T-cell (primary cell): ENCODE measurements around the gene FHL2. TPM values are rescaled to one million over a fixed set of nuclear protein-coding genes. Genes with fewer than 3 reads are reported as not detected.

Source experiments
- ATAC-seq, 4 experiments: fragments of 200-7000 bp in 3 of 4; fragments of 150-1000 bp in 1 of 4; cut with Tn5 transposase; replicated peaks in 1 of 4; 1 replicate in 3 of 4; 2 replicates in 1 of 4; pipeline ENCODE4 v1.10.0; 2021; ENCODE audit warnings: moderate library complexity in 3 of 4, mild to moderate bottlenecking in 2 of 4, moderate number of reproducible peaks in 1 of 4
- CTCF ChIA-PET, 2 donors: fragments of 300-600 bp; sonication (Branson Sonifier 250); formaldehyde crosslinking; loops; one replicate each; lab custom pipeline; 2022; ENCODE audit warnings: antibody characterized with exemption in 2 of 2; lab: Charles Lee
- POLR2A ChIA-PET, 2 donors: fragments of 300-600 bp; sonication (Branson Sonifier 250); formaldehyde crosslinking; loops; one replicate each; lab custom pipeline; 2022; ENCODE audit warnings: antibody characterized with exemption in 2 of 2; lab: Charles Lee
- DNase-seq, 35 experiments: peaks; one replicate each; pipeline versions ENCODE4 v3.0.0 to v3.0.0-alpha.2; 2013 to 2023
- H3K27ac ChIP-seq: one replicate; pipeline ENCODE4 v1.5.1; 2013; ENCODE audit warnings: low read length
- H3K27me3 ChIP-seq, 2 experiments: replicated peaks in 1 of 2; 1 replicate in 1 of 2; 2 replicates in 1 of 2; pipeline versions ENCODE4 v1.6.1 to v1.7.0; 2013; ENCODE audit warnings: low read length in 1 of 2, mixed read lengths in 1 of 2; ENCODE audit not compliant: control insufficient read depth in 2 of 2, insufficient read depth in 2 of 2; ENCODE audit errors: extremely low read depth in 1 of 2
- H3K36me3 ChIP-seq, 2 donors: 1 replicate in 1 of 2; 2 replicates in 1 of 2; pipeline versions ENCODE4 v1.6.1 to v1.7.0; 2013; ENCODE audit warnings: low read length in 1 of 2; ENCODE audit not compliant: control insufficient read depth in 2 of 2, insufficient read depth in 1 of 2; ENCODE audit errors: extremely low read depth in 1 of 2
- H3K4me1 ChIP-seq, 2 experiments: 1 replicate in 1 of 2; 2 replicates in 1 of 2; pipeline versions ENCODE4 v1.6.1 to v1.7.0; 2013; ENCODE audit warnings: low read length in 2 of 2, mixed read lengths in 1 of 2; ENCODE audit not compliant: insufficient read depth in 2 of 2, control insufficient read depth in 1 of 2; ENCODE audit errors: extremely low read depth in 1 of 2
- H3K4me3 ChIP-seq, 2 donors: 1 replicate in 1 of 2; 2 replicates in 1 of 2; pipeline versions ENCODE4 v1.5.1 to v1.7.0; 2013; ENCODE audit warnings: mild to moderate bottlenecking in 2 of 2, low read length in 1 of 2, moderate library complexity in 1 of 2; ENCODE audit not compliant: control insufficient read depth in 1 of 2; ENCODE audit errors: extremely low read depth in 1 of 2
- H3K9me3 ChIP-seq: 2 replicates; pipeline ENCODE4 v1.7.0; 2013
- H3K27ac Mint-ChIP-seq, 2 donors: one replicate each; pipeline ENCODE4 v1.8.0; 2020 to 2021; ENCODE audit warnings: mild to moderate bottlenecking in 2 of 2, mixed read lengths in 2 of 2
- H3K27me3 Mint-ChIP-seq, 2 donors: one replicate each; pipeline ENCODE4 v1.8.0; 2021 to 2022; ENCODE audit warnings: mixed read lengths in 2 of 2
- H3K36me3 Mint-ChIP-seq: one replicate; pipeline ENCODE4 v1.8.0; 2021; ENCODE audit warnings: mixed read lengths
- H3K4me1 Mint-ChIP-seq, 3 donors: one replicate each; pipeline ENCODE4 v1.8.0; 2020 to 2022; ENCODE audit warnings: mixed read lengths in 3 of 3, mild to moderate bottlenecking in 1 of 3
- H3K4me3 Mint-ChIP-seq, 3 donors: one replicate each; pipeline ENCODE4 v1.8.0; 2020 to 2022; ENCODE audit warnings: mild to moderate bottlenecking in 3 of 3, mixed read lengths in 3 of 3, moderate library complexity in 3 of 3
- H3K9me3 Mint-ChIP-seq, 3 donors: one replicate each; pipeline ENCODE4 v1.8.0; 2020 to 2022; ENCODE audit warnings: mixed read lengths in 3 of 3
- WGBS: methylation state at CpG from one replicate; pipeline ENCODE4 v1.1.5; 2013; ENCODE audit warnings: missing lambda C conversion rate; ENCODE audit not compliant: insufficient coverage; 5-methylcytosine and 5-hydroxymethylcytosine counted together
- total RNA-seq, 35 experiments: library from RNA in 6 of 35; stranded (reverse) in 6 of 35; fragments of 120-200 nt in 1 of 35; gene quantifications; one replicate each; pipeline versions ENCODE4 v1.2.1 to v1.2.4 and lab custom pipeline; 2013 to 2026

FHL2 gene
- total RNA-seq, 5 donors from 2014 or later (not counting 1 experiment from before 2014, with no cell fraction given) = 0.56 to 1.2 (median 1.1) TPM

- Histone ChIP-seq H3K9me3 (no peaks in the 10 kb centered on the region), H3K4me1 (no peaks in the 10 kb centered on the region), H3K27ac (no peak overlapping the region), H3K36me3 (no peaks in the 10 kb centered on the region), H3K4me3 (no peak overlapping the region), H3K27me3 (peaks cover 0 to 15% of the 10 kb centered on the region in 2 experiments)
- no peak for DNase-seq
- 74% methylated on average over 6 of the region's 6 CpGs for WGBS
- CTCF ChIA-PET = no interaction called here
- Mint-ChIP-seq H3K27ac (no peak overlapping the region), H3K4me1 (peaks cover 0 to 8% (median 8%) of the 10 kb centered on the region in 3 donors), H3K4me3 (no peak overlapping the region), H3K36me3 (no peaks in the 10 kb centered on the region), H3K27me3 (peaks cover 17 to 46% of the 10 kb centered on the region in 2 donors), H3K9me3 (no peaks in the 10 kb centered on the region)
- ATAC-seq = no peak
- POLR2A ChIA-PET = no interaction called here
These were observed 10.9 kb upstream of the FHL2 start for GRCh38 chr2:105409717-105410116.

DNA sequence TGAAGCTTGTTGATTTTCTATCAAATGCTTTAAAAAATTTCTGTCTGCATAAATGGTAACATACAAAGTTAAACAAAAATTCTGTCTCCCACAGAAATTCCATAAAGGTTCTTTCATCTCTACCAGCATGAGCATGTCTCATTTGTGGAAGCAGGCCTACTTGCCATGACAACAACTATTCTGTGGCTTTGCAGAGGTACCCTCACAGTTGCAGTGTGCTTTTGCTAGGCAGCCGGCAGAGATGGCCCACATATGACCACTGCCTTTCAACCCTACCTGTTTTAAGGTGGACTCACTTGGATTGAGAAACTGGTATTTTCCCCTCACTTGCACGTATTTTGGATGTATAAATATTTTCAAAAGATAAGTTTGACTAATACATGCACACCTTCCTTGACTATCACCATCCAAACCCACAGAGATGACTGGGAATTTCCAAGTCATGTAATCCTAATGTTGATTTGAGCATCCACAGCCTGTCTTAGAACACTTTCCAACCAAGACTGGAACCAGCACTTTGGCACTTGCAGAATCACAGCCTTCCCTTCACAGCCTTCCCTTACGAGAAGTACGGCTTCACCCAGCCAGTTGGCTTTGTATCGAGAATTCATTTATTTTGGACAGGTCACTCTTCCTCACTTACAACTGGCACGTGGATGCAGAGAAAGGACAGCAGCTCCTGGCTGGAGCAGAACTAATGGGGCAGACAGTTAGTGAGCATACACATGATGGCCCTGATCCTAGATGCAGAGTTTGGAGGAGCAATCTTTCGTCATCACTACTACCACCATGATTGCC lies 9.3 kb upstream of the FHL2 start:
- Histone ChIP-seq H3K4me1 (no peaks in the 10 kb centered on the region), H3K27me3 (peaks cover 0 to 10% of the 10 kb centered on the region in 2 experiments), H3K9me3 (no peaks in the 10 kb centered on the region), H3K27ac (no peak overlapping the region), H3K4me3 (no peak overlapping the region), H3K36me3 (no peaks in the 10 kb centered on the region)
- Mint-ChIP-seq H3K4me3 (no peak overlapping the region), H3K27me3 (peaks cover 17 to 42% of the 10 kb centered on the region in 2 donors), H3K27ac (no peak overlapping the region), H3K36me3 (no peaks in the 10 kb centered on the region), H3K4me1 (peaks cover 0 to 7% (median 6%) of the 10 kb centered on the region in 3 donors), H3K9me3 (no peaks in the 10 kb centered on the region)
- DNase-seq = no peak
- 86% methylated on average over 4 of the region's 7 CpGs for WGBS
- ChIA-PET CTCF (no interaction called here), POLR2A (no interaction called here)
- no peak for ATAC-seq

DNA sequence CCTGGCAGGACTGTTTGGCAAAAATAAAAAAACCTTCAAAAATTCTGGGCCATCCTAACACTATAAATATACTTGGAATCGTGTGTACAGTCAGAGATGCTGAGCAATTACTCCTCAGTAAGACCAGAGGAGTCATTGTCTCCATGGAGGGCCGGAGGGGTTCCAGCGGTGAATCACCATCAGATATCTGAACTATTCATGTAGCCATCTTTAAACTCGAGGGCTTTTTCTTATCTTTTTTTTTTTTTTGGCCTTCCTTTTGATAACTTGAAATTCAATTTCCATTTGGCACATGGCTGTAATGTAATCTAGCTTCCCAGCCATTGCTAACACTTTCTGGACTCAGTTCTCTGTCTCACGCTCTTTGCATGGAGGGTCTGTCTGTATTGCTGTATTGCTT lies 7.4 kb upstream of the FHL2 start:
- no peaks in the 10 kb centered on the region for H3K4me1 Mint-ChIP-seq
- POLR2A ChIA-PET = no interaction called here
- Histone ChIP-seq H3K4me1 (no peaks in the 10 kb centered on the region), H3K36me3 (no peaks in the 10 kb centered on the region), H3K27ac (no peak overlapping the region), H3K9me3 (no peaks in the 10 kb centered on the region), H3K4me3 (no peak overlapping the region), H3K27me3 (peaks cover 0 to 6% of the 10 kb centered on the region in 2 experiments)
- ATAC-seq (no peak), DNase-seq (no peak)
- no peaks in the 10 kb centered on the region for H3K9me3 Mint-ChIP-seq
- no peaks in the 10 kb centered on the region for H3K36me3 Mint-ChIP-seq
- WGBS = 96% methylated on average over 3 of the region's 5 CpGs
- CTCF ChIA-PET = no interaction called here
- H3K4me3 Mint-ChIP-seq = no peak overlapping the region
- H3K27me3 Mint-ChIP-seq = peaks cover 11 to 30% of the 10 kb centered on the region in 2 donors
- no peak overlapping the region for H3K27ac Mint-ChIP-seq

DNA sequence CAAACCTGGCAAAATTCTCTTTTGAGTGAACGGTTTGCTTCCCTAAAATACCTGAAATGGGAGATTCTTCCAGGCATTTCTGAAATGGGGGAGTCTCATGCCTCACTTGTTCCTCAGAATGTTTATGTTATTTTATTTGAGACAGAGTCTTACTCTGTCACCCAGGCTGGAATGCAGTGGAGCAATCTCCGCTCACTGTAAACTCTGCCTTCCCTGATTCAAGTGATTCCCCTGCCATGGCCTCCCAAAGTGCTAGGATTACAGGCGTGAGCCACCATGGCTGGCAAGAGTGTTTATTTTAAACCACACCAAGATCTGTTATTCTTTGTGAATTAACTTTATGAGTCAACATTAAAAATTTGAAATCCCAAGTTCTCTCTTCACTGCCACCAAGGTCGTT lies 6.4 kb upstream of the FHL2 start:
- WGBS = no CpG with 5 or more reads among the region's 4 CpGs
- no peak overlapping the region for H3K27ac ChIP-seq
- DNase-seq (no peak), ATAC-seq (no peak)
- H3K9me3 ChIP-seq = no peaks in the 10 kb centered on the region
- H3K36me3 Mint-ChIP-seq = no peaks in the 10 kb centered on the region
- H3K4me1 Mint-ChIP-seq = no peaks in the 10 kb centered on the region
- ChIA-PET CTCF (no interaction called here), POLR2A (no interaction called here)
- H3K27me3 ChIP-seq = peaks cover 0 to 6% of the 10 kb centered on the region in 2 experiments
- no peaks in the 10 kb centered on the region for H3K4me1 ChIP-seq
- no peaks in the 10 kb centered on the region for H3K9me3 Mint-ChIP-seq
- H3K27ac Mint-ChIP-seq = no peak overlapping the region
- peaks cover 11 to 28% of the 10 kb centered on the region in 2 donors for H3K27me3 Mint-ChIP-seq
- no peaks in the 10 kb centered on the region for H3K36me3 ChIP-seq
- no peak overlapping the region for H3K4me3 ChIP-seq
- H3K4me3 Mint-ChIP-seq = no peak overlapping the region

DNA sequence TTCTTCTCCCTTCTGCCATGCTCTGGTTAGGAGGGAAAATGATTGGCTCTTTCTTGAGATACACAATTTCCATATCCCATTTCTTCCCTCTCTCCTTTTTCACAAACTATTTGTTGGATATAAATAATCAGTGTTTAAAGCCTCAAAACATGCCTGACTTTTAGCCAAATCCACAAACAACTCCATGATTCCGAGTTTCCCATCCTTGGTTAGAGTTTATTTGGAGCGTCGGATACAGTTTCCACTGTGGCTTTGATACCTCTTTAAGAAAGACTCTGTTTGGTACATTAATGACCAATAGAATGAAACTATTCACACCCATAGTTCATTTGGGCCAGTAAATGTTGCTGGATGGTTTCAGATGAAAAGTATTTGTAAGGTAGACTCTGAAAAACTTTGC lies 5.9 kb upstream of the FHL2 start:
- H3K27ac Mint-ChIP-seq = no peak overlapping the region
- Histone ChIP-seq H3K4me3 (no peak overlapping the region), H3K27me3 (peaks cover 0 to 6% of the 10 kb centered on the region in 2 experiments), H3K9me3 (no peaks in the 10 kb centered on the region), H3K27ac (no peak overlapping the region), H3K36me3 (no peaks in the 10 kb centered on the region), H3K4me1 (no peaks in the 10 kb centered on the region)
- DNase-seq (no peak), ATAC-seq (no peak)
- WGBS = no CpG with 5 or more reads among the region's 3 CpGs
- no peaks in the 10 kb centered on the region for H3K36me3 Mint-ChIP-seq
- H3K9me3 Mint-ChIP-seq = no peaks in the 10 kb centered on the region
- peaks cover 11 to 32% of the 10 kb centered on the region in 2 donors for H3K27me3 Mint-ChIP-seq
- H3K4me3 Mint-ChIP-seq = no peak overlapping the region
- ChIA-PET CTCF (no interaction called here), POLR2A (no interaction called here)
- peaks cover 0 to 3% (median 2%) of the 10 kb centered on the region in 3 donors for H3K4me1 Mint-ChIP-seq

DNA sequence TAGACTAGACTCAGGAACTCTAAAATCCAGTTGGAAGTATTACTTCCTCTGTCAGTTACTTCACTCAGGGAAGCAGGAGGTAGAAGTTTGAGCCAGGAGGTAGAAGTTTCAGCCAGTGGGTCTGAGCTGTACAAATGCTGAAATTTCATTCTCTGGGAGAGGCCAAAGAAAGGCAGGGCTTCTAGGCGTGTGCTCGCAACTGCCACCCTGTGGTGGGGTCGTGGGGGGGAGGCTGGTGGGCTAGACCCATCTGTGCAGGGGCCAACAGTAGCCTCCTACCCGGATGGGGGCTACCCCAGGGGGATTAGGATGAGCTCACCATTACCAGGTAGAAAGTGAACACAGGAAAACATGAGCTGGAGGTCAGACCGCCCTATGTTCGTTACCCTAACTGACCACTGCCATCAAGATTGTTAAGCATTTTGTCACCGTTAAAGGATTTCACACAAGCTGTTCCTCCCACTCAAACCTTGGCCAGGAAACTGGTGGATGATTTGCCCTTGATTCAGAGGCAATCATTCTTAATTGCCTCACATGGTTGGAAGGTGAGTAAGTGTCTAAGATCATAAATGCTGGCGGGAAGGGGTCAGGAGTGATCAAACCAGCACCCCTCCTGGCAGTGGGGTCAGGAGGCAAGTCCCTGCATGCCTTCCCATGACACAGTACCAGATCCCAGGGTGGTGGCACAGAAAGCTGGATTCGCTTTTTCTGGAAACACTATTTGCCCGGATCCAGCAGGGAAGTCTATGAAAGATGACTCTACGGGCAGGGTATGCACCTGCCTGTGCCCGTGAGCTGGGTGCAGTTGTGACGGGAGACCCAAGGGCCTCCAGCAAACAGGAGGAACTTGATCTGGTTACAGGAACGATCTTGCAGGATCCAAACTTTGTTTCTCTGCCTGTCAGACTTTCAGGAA lies 5.2 kb upstream of the FHL2 start:
- Mint-ChIP-seq H3K27ac (no peak overlapping the region), H3K9me3 (no peaks in the 10 kb centered on the region), H3K27me3 (peaks cover 8 to 34% of the 10 kb centered on the region in 2 donors), H3K4me3 (no peak overlapping the region), H3K36me3 (no peaks in the 10 kb centered on the region), H3K4me1 (peaks cover 0 to 7% (median 4%) of the 10 kb centered on the region in 3 donors)
- Histone ChIP-seq H3K27ac (no peak overlapping the region), H3K36me3 (no peaks in the 10 kb centered on the region), H3K4me3 (no peak overlapping the region), H3K9me3 (no peaks in the 10 kb centered on the region), H3K4me1 (peaks cover 0 to 7% of the 10 kb centered on the region in 2 experiments), H3K27me3 (peaks cover 0 to 11% of the 10 kb centered on the region in 2 experiments)
- no peak for ATAC-seq
- DNase-seq = no peak
- POLR2A ChIA-PET = no interaction called here
- WGBS = 85% methylated on average over 11 of the region's 14 CpGs
- CTCF ChIA-PET = no interaction called here
